ENCODE data around the gene ATP13A3. TPM values are rescaled to one million over a fixed set of nuclear protein-coding genes. Genes with fewer than 3 reads are reported as not detected.

ATP13A3 gene
- total RNA-seq, 6 donors from 2014 or later, result 67.9 to 152 (median 94.6) TPM

GRCh38 chr3:194368918-194369317, 117.9 kb downstream of the ATP13A3 start:
- Histone ChIP-seq H3K4me1 (peaks cover 0 to 8% (median 3%) of the 10 kb centered on the region in 4 donors), H3K4me3 (no peak overlapping the region), H3K9me3 (no peaks in the 10 kb centered on the region), H3K27ac (no peak overlapping the region), H3K27me3 (peaks cover 0 to 4% (median 0%) of the 10 kb centered on the region in 4 donors), H3K36me3 (no peaks in the 10 kb centered on the region)
- WGBS, 2 donors, result 77% methylated on average over 6 of the region's 6 CpGs; no CpG with 5 or more reads in 1 of the 2 donors
- no peak for ATAC-seq (ENCODE audit: low FRiP score in 2 of 2)
- TF ChIP-seq POLR2AphosphoS5 (IDR thresholded peaks at IDR 0.05), result no peak
- no peak for TF ChIP-seq EP300 (IDR thresholded peaks at IDR 0.05)
- no peak for TF ChIP-seq CTCF (IDR thresholded peaks at IDR 0.05)
- no peak for TF ChIP-seq POLR2A (IDR thresholded peaks at IDR 0.05)
- no peak for DNase-seq

- Histone ChIP-seq H3K36me3 (no peaks in the 10 kb centered on the region), H3K4me3 (no peak overlapping the region), H3K4me1 (peaks cover 0 to 8% (median 3%) of the 10 kb centered on the region in 4 donors), H3K27me3 (peaks cover 0 to 4% (median 0%) of the 10 kb centered on the region in 4 donors), H3K9me3 (no peaks in the 10 kb centered on the region), H3K27ac (no peak overlapping the region)
- DNase-seq (no peak), ATAC-seq (ENCODE audit: low FRiP score in 2 of 2) (peak in 1 of 2 donors; percentile 60)
- no peak for TF ChIP-seq POLR2AphosphoS5 (IDR thresholded peaks at IDR 0.05)
- TF ChIP-seq POLR2A (IDR thresholded peaks at IDR 0.05), result no peak
- TF ChIP-seq CTCF (IDR thresholded peaks at IDR 0.05), result no peak
- no peak for TF ChIP-seq EP300 (IDR thresholded peaks at IDR 0.05)
- 59 to 64% methylated on average over 15 to 18 of the region's 18 CpGs for WGBS, 2 donors
Measured at GRCh38 chr3:194367992-194368841, 118.6 kb downstream of the ATP13A3 start.

- Histone ChIP-seq H3K9me3 (no peaks in the 10 kb centered on the region), H3K4me3 (no peak overlapping the region), H3K4me1 (peaks cover 0 to 8% (median 3%) of the 10 kb centered on the region in 4 donors), H3K27me3 (peaks cover 0 to 4% (median 0%) of the 10 kb centered on the region in 4 donors), H3K36me3 (no peaks in the 10 kb centered on the region), H3K27ac (no peak overlapping the region)
- WGBS, 2 donors, result 84 to 87% methylated on average over 7 to 12 of the region's 12 CpGs
- TF ChIP-seq EP300 (IDR thresholded peaks at IDR 0.05), result no peak
- TF ChIP-seq CTCF (IDR thresholded peaks at IDR 0.05), result no peak
- no peak for TF ChIP-seq POLR2A (IDR thresholded peaks at IDR 0.05)
- TF ChIP-seq POLR2AphosphoS5 (IDR thresholded peaks at IDR 0.05), result no peak
- ATAC-seq (ENCODE audit: low FRiP score in 2 of 2) (no peak), DNase-seq (no peak)
Measured at GRCh38 chr3:194365978-194366490, 120.8 kb downstream of the ATP13A3 start.

GRCh38 chr3:194365526-194365925, 121.3 kb downstream of the ATP13A3 start:
- Histone ChIP-seq H3K4me1 (peaks cover 0 to 8% (median 3%) of the 10 kb centered on the region in 4 donors), H3K27me3 (peaks cover 0 to 4% (median 0%) of the 10 kb centered on the region in 4 donors), H3K36me3 (no peaks in the 10 kb centered on the region), H3K4me3 (no peak overlapping the region), H3K27ac (no peak overlapping the region), H3K9me3 (no peaks in the 10 kb centered on the region)
- ATAC-seq (ENCODE audit: low FRiP score in 2 of 2), result no peak
- WGBS, 2 donors, result 82 to 90% methylated on average over 4 to 6 of the region's 6 CpGs
- DNase-seq, result peak in 1 of 2 donors; percentile 64
- TF ChIP-seq CTCF (IDR thresholded peaks at IDR 0.05) (no peak), POLR2AphosphoS5 (IDR thresholded peaks at IDR 0.05) (no peak), EP300 (IDR thresholded peaks at IDR 0.05) (no peak), POLR2A (IDR thresholded peaks at IDR 0.05) (no peak)

All from upper lobe of left lung (tissue), 6 donors.